Occipital lobe (tissue), 2 donors: Measurements from ENCODE around the gene ERICH4. TPM values are rescaled to one million over a fixed set of nuclear protein-coding genes. Genes with fewer than 3 reads are reported as not detected.
"Not testable (repeated sequence)": the region's sequence is repeated elsewhere in the genome, so short reads cannot be mapped to it uniquely, and the experiment has no call there.

Source experiments
- DNase-seq: peaks from one replicate; lab custom pipeline; 2025; lab: John Stamatoyannopoulos, UW
- total RNA-seq: library from RNA; depleted of rRNA; stranded (reverse); fragments of >200 nt; gene quantifications from one replicate; pipeline ENCODE4 v1.2.3, GENCODE V29; 2014

Gene ERICH4
- not detected for total RNA-seq

- no peak for DNase-seq
These were observed at the start of gene ERICH4 for GRCh38 chr19:41442473-41443355. Gene ERICH4, plus strand, starts transcription at chr19:41443156. Its CDS starts 14 bp downstream, at chr19:41443170.

- DNase-seq, result no peak
These were observed 47.6 kb upstream of the ERICH4 start for GRCh38 chr19:41395355-41395754.

GRCh38 chr19:41397086-41398049 lies 45.6 kb upstream of the ERICH4 start, which contains the start of the genes BCKDHA and EXOSC5:
Gene BCKDHA, plus strand, starts transcription at chr19:41397818. Its CDS starts 10 bp downstream, at chr19:41397828.
Gene EXOSC5, minus strand, starts transcription at chr19:41397359. Its CDS starts 31 bp downstream, at chr19:41397328.
- DNase-seq, result peak; percentile 97

GRCh38 chr19:41398050-41398418 lies 44.9 kb upstream of the ERICH4 start:
- DNase-seq, result no peak

GRCh38 chr19:41398598-41398997 lies 44.4 kb upstream of the ERICH4 start:
- no peak for DNase-seq

- DNase-seq, result no peak
These were observed 43.9 kb upstream of the ERICH4 start for GRCh38 chr19:41399091-41399490.

GRCh38 chr19:41399525-41399924 lies 43.4 kb upstream of the ERICH4 start:
- DNase-seq, result no peak

GRCh38 chr19:41401483-41401882 lies 41.5 kb upstream of the ERICH4 start:
- no peak for DNase-seq

- no peak for DNase-seq
These were observed 40.9 kb upstream of the ERICH4 start for GRCh38 chr19:41402010-41402409.

GRCh38 chr19:41403181-41403970 lies 39.6 kb upstream of the ERICH4 start:
- DNase-seq, result no peak

GRCh38 chr19:41405776-41406175 lies 37.2 kb upstream of the ERICH4 start:
- no peak for DNase-seq

- no peak for DNase-seq
These were observed 35.7 kb upstream of the ERICH4 start for GRCh38 chr19:41407271-41407670.

GRCh38 chr19:41408256-41408655 lies 34.7 kb upstream of the ERICH4 start:
- DNase-seq, result no peak

GRCh38 chr19:41408846-41409245 lies 34.1 kb upstream of the ERICH4 start:
- not testable (repeated sequence) for DNase-seq

GRCh38 chr19:41409288-41409687 lies 33.7 kb upstream of the ERICH4 start:
- no peak for DNase-seq

GRCh38 chr19:41410336-41411054 lies 32.5 kb upstream of the ERICH4 start:
- no peak for DNase-seq

GRCh38 chr19:41411100-41411967 lies 31.6 kb upstream of the ERICH4 start:
- DNase-seq, result no peak

GRCh38 chr19:41411968-41412265 lies 31.0 kb upstream of the ERICH4 start:
- no peak for DNase-seq

- no peak for DNase-seq
These were observed 30.0 kb upstream of the ERICH4 start for GRCh38 chr19:41412953-41413352.

- DNase-seq, result no peak
These were observed 29.0 kb upstream of the ERICH4 start for GRCh38 chr19:41413947-41414346.
